BE2C (cell line): ENCODE data around the gene SLC8A1.

Source experiments
- DNase-seq: peaks from one replicate; pipeline ENCODE4 v3.0.0-alpha.2; 2020
- H3K27me3 ChIP-seq: fragments of 250-450 bp; sonication (Bioruptor Pico); 2 replicates; pipeline ENCODE4 v1.5.1; 2020; ENCODE audit warnings: mild to moderate bottlenecking
- H3K36me3 ChIP-seq: fragments of 250-450 bp; sonication (Bioruptor Pico); 2 replicates; pipeline ENCODE4 v1.5.1; 2020; ENCODE audit warnings: mild to moderate bottlenecking
- H3K4me1 ChIP-seq: fragments of 250-450 bp; sonication (Bioruptor Pico); 2 replicates; pipeline ENCODE4 v1.5.1; 2020
- H3K4me3 ChIP-seq: 2 replicates; pipeline ENCODE4 v1.5.1; 2011; ENCODE audit warnings: low read depth, low read length
- H3K9me3 ChIP-seq: fragments of 250-450 bp; sonication (Bioruptor Pico); 2 replicates; pipeline ENCODE4 v1.5.1; 2020
- TF ChIP-seq, protein P1 (sequence below): IDR thresholded peaks from 2 replicates; pipeline ENCODE4 v1.5.1; 2012; ENCODE audit warnings: mild to moderate bottlenecking, low read depth, low read length

Gene SLC8A1

DNA sequence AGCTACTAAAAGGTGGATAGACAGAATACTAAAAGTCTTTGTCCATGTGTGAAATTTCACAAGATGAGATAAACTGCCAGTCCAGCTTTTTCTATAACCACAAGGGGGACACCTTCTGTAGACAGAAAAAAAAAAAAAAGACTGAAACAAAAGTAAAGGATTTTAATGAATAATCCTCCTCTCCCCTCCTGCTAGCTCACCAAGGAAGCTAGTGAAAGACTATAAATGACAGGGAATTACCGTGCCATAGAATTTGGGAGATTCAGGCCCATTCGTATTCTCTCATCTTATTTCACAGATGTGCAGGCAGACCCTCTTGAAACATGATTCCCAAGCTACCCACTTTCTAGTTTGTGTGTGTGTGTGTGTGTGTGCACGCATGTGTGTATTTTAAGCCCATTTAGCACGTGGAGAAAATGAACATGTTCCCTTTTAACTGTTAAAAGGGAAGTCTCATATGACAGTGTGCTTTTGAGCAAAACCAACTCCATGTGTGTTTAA, 36.3 kb upstream of the SLC8A1 start:
- DNase-seq = no peak
- no peak overlapping the region for H3K4me3 ChIP-seq
- H3K36me3 ChIP-seq = no peaks in the 10 kb centered on the region
- peaks cover 21% of the 10 kb centered on the region for H3K4me1 ChIP-seq
- no peaks in the 10 kb centered on the region for H3K27me3 ChIP-seq
- TF ChIP-seq, protein P1, sequence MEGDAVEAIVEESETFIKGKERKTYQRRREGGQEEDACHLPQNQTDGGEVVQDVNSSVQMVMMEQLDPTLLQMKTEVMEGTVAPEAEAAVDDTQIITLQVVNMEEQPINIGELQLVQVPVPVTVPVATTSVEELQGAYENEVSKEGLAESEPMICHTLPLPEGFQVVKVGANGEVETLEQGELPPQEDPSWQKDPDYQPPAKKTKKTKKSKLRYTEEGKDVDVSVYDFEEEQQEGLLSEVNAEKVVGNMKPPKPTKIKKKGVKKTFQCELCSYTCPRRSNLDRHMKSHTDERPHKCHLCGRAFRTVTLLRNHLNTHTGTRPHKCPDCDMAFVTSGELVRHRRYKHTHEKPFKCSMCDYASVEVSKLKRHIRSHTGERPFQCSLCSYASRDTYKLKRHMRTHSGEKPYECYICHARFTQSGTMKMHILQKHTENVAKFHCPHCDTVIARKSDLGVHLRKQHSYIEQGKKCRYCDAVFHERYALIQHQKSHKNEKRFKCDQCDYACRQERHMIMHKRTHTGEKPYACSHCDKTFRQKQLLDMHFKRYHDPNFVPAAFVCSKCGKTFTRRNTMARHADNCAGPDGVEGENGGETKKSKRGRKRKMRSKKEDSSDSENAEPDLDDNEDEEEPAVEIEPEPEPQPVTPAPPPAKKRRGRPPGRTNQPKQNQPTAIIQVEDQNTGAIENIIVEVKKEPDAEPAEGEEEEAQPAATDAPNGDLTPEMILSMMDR = peak; percentile 69
- H3K9me3 ChIP-seq = no peaks in the 10 kb centered on the region

DNA sequence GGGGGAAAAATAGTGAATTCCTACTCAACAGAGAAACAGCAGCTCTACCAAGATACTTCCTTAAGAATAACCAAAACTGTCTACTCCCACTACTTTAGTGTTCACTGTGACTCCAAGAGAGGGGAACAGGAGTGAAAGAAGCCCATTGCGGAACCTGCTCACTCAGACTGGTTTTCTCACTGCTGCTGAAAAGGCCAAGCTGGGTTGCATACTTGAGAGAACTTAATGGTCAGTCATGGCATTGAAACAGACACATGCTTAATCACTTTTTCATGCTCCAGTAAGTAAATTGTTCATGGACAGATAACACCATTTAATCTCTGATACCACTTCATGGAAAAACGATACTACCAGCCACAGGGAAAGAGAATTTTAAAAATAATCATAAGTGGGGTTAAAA, 35.7 kb upstream of the SLC8A1 start:
- TF ChIP-seq, protein P1 = no peak
- H3K9me3 ChIP-seq = no peaks in the 10 kb centered on the region
- peaks cover 21% of the 10 kb centered on the region for H3K4me1 ChIP-seq
- DNase-seq = no peak
- H3K27me3 ChIP-seq = no peaks in the 10 kb centered on the region
- no peaks in the 10 kb centered on the region for H3K36me3 ChIP-seq
- H3K4me3 ChIP-seq = no peak overlapping the region

DNA sequence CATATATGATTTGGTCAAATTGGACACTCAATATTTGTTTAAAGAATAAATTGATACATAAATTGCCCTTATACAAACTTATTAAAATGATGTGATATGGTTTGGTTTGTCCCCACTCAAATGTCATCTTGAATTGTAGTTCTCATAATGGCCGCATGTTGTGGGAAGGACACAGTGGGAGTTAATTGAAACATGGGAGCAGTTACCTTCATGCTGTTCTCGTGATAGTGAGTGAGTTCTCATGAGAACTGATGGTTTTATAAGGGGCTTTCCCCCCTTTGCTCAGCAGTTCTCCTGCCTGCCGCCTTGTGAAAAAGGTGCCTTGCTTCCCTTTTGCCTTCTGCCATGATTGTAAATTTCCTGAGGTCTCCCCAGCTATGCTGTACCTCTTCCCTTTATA, 34.0 kb upstream of the SLC8A1 start:
- Histone ChIP-seq H3K9me3 (no peaks in the 10 kb centered on the region), H3K27me3 (no peaks in the 10 kb centered on the region), H3K4me3 (no peak overlapping the region), H3K36me3 (no peaks in the 10 kb centered on the region), H3K4me1 (peaks cover 21% of the 10 kb centered on the region)
- TF ChIP-seq, protein P1 = no peak
- no peak for DNase-seq

DNA sequence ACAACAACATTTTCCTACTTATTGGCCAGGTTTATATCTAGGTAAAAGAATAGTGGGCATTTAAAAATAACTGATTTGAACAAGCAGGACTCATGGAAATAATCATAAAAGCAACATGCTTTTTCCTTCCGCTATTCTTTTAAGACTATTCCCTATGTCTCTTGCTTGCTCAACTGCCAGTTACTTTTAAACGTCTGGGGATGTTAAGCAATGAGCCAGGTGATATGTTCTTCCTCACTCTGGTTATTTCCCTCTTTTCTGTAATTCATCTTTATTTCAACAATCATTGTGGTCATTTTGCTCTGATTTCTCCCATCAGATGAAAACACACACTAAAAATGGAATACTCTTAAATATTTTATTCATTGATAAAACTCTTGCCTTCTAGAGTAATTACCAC, 33.4 kb upstream of the SLC8A1 start:
- DNase-seq = no peak
- no peaks in the 10 kb centered on the region for H3K36me3 ChIP-seq
- no peak overlapping the region for H3K4me3 ChIP-seq
- H3K4me1 ChIP-seq = peaks cover 21% of the 10 kb centered on the region
- no peaks in the 10 kb centered on the region for H3K27me3 ChIP-seq
- TF ChIP-seq, protein P1 = no peak
- no peaks in the 10 kb centered on the region for H3K9me3 ChIP-seq

DNA sequence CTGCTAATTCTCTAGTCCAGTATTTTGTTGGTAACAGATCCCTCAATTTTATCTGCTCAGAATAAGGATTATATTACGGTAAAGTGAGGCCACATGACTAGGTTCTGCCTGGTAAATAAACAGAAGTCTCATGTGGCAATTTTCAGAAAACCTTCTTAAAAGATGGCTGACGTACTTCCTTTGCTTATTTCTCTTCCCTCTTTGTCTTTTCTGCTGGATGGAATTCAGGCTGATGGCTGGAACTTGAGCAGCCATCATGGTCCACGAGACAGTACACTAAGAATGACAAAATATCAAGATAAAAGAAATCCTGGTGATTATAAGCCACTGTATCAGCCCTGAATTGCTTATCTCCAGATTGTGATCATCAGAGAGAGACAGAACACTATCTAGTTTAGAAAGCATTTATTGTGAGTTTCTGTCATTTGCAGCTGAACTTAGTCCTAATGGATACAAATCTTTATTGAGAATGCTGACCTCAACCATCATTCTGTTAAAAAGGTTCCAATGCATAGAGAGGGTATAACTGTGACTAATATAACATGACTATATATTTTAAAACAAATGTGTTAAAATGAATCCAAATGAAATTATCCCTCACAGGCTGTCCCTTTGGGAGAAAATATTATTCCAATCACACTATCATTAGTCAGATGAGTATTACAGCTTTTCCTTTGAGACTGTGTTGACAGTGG, 31.8 kb upstream of the SLC8A1 start:
- H3K4me3 ChIP-seq = no peak overlapping the region
- H3K9me3 ChIP-seq = no peaks in the 10 kb centered on the region
- H3K36me3 ChIP-seq = no peaks in the 10 kb centered on the region

DNA sequence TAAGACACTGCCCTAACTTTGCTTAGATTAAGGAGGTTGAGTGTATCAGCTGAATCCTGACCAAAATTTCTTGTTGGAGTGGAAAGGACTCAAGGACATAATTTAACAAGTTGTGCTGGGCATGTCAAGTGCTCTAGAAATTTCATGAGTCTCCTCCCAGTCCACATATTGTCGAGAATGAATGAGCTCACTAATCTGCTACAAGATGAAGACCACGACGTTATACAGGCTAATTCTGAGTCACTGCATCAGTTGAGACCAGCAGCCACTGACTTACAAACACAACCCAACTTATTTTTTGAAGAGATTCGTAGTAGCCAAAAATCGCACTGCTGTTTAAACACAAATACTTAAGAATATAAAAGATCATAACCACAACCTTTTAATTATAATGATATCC, 28.7 kb upstream of the SLC8A1 start:
- no peaks in the 10 kb centered on the region for H3K4me1 ChIP-seq
- no peaks in the 10 kb centered on the region for H3K27me3 ChIP-seq
- DNase-seq = no peak
- no peak overlapping the region for H3K4me3 ChIP-seq
- TF ChIP-seq, protein P1 = no peak
- H3K9me3 ChIP-seq = no peaks in the 10 kb centered on the region
- no peaks in the 10 kb centered on the region for H3K36me3 ChIP-seq

More for the DNA sequence above, 31.8 kb upstream of the SLC8A1 start:
- H3K4me1 ChIP-seq = peaks cover 11% of the 10 kb centered on the region
- TF ChIP-seq, protein P1 = no peak
- DNase-seq = no peak
- no peaks in the 10 kb centered on the region for H3K27me3 ChIP-seq
